GM21737 (cell line): ENCODE measurements around the gene TULP4.
"Not testable (repeated sequence)": the region's sequence is repeated elsewhere in the genome, so short reads cannot be mapped to it uniquely, and the experiment has no call there.

Source experiments
- ATAC-seq: cut with Tn5 transposase; IDR thresholded peaks from one replicate; pipeline ENCODE4 v1.9.1; 2021; ENCODE audit warnings: mild to moderate bottlenecking, moderate library complexity; ENCODE audit not compliant: unreplicated experiment

TULP4 gene

DNA sequence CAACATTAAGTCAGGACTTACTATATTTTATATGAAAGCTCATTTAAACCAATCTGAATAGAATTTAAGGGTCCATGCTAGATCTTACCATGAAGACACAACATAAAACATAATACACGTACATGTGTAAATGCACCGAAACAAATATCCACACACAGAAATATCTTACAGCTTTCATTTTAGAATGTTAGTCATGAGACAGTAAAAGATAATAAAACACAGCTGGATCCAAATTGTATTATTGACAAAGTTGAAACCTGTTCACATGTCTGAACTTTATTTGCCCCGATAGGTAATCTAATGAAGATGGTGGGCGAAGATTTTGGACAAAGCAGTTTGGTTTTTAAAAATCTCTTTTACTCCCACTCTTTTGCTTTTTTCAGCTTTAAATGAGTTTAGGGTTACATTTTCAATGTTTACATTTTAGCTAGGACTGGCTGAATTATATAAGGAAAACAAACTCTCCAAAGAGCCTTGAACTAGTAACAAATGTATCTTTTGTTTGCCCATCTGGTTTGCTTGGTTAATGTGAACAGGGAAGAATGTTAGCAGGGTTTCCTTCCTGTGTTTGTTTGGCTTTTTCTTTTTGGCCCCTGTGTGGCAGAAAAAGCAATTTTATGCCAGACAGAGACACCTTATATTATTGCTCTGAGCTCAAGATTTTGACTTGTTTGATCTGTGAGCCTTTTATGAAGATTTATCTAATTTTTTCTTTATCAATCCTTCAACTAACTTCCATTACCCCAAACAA, 242.5 kb downstream of the TULP4 start:
- ATAC-seq = no peak

DNA sequence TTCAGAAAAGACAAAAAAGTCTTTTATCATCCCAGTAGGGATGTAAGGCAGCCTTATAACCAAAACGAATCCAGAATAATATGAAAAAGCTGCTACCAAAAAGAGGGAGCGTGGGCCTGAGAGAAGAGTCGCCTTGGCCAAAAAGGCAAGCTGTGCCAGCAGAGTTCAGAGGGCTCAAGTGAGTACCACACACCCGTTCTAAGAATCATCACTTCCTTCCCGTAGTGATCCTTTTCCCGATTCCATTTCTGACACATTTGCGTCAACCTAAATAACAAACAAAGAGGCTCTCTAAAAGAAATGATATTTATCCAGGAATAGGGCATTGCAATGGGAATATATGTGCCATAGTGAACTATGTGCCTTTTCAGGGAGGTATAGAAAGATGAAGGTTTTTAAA, 243.8 kb downstream of the TULP4 start:
- no peak for ATAC-seq

DNA sequence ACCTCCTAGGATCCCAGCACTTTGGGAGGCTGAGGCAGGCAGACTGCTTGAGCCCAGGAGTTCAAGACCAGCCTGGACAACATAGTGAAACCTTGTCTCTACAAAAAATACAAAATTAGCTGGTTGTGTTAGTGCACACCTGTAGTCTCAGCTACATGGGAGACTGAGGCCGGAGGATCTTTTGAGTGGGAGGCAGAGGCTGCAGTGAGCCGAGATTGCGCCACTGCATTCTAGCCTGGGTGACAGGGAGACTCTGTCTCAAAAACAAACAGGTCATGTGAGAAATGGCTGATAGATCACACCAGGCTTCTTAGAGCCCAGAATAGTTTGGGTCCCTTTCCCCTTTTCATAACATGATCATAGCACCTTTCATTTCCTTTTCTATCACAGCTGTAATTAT, 244.8 kb downstream of the TULP4 start:
- not testable (repeated sequence) for ATAC-seq

DNA sequence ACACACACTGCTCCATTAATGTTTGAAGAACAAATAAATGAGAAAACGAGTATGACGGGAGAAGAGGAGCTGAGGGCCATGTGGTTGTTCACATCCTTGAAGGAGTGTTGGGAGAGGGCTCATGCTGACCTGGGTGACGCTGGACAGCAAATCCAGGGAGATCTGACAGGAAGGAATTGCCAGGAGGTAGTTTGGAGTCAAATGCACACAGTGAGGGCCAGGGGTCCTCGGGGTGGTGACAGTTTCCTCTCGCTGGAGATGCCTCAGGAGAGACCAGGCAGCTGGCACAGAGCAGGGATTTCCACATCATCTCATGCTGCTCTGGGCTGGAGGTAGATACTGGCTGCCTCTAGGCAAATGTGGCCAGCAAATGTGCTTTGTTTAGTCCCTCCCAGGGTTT, 245.7 kb downstream of the TULP4 start:
- no peak for ATAC-seq

DNA sequence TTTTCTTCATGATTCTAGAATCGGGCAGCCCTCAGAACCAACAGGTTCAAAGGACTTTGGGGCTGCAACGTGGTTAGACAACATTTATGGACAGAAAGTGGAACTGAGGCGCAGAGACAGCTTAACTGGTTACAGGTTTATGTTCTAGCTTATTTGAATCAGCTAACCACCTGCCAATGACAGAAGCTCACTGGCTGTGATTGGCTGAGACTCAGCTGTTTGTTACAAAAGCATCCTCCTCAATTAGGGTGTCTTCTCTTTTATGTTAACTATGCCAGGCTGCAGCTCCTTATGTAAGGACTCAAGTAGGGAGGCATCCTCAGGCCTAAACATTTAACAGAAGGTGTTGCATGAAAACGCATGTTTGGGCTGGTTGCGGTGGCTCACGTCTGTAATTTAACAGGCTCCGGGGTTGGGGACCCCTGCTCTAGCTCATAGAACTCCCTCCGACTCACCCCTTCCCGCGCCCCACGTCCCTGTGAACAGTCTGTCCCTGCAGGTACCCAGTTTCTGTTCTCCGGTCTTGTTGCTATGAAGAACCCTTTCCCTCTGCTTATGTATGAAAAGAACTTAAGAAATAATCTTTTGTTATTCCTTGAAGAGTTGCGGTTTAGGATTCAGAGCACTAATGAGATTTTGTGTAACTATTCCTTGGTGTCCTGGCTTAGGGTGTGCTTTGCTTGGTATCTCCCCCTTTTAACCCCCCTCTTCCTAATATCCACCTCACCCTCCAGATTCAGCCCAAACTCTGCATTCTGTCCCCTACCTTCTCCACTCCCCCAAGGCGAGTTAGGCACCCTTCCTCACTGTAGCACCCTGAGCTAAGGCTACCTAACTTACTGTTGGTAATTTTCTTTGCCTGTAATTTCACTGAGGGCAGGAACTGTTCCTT, 246.4 kb downstream of the TULP4 start:
- no peak for ATAC-seq

DNA sequence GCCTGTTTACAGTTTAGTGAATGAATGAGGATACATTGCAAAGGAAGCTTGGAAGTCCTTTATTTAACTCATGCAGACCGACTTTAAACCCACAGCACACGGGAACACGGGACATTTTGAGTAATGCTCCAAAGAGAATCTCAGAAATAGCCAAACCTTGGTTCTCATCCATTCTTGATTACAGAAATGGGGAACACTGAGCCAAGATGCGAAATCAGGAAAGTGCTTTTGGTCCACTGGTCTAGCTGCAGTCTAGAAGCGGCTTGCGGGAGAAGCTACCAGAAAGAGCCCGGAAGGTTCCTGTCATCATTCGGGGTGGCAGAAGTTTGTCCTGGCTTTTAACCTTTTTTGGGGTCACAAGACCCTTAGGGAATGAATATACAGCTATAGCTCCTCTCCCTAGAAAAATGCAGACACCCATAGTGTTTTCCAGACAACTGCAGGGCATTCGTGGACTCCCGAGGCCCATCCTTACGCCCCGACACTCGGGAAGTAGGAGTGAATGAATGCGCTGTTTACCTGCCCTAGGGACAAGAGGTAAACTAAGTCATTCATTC, 247.2 kb downstream of the TULP4 start:
- ATAC-seq = no peak

DNA sequence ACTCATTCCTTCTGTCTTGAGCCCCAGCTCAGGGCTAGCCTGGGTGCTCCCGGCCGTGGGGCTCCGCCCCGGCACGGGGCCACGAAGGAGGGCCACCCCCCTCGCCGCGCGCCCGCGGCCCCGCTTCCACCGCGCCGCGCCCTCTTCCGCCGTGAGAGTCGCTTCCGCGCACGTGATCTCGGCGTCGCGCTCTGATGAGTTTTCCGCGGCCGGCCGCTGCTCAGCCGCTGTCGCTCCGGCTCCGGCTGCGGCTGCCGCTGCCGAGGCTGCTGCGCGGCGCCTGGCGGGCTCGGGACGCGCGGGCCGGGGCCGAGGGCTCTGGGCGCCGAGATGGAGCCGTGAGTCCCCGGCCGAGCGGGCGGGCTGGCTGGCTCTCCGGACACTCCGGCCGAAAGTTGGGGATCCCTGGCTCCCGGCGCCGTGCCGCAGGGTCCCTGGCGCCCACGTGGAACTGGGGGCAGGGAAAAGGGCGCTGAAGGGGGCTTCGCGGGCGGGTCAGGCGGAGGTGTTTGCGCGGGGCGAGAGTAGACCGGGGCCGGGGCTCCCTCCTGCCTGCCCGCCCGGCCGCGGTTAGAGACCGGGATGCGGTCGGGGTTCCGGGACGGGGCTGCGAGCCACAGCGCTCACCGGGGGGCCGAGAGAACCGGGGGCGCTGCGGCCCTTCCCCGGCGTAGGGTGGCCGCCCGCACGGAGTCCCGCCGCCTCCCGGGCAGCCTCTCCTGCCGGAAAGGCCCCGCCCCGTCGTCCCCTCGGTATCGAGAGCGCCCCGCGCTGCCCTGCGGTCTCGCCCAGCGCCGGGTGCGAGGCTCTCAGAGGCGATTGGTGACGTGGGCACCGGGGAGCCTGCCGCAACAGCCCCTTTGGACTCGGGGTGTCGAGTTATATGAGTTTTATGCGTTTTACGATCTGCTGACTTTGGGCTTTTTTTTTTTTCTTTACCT, 247.9 kb downstream of the TULP4 start, which contains the start of gene TMEM181:
TSS of gene TMEM181 (plus strand) at position 197 of the 941 bp plus-strand sequence. CDS start at position 331, 134 bp downstream.
- peak; percentile 86 for ATAC-seq

DNA sequence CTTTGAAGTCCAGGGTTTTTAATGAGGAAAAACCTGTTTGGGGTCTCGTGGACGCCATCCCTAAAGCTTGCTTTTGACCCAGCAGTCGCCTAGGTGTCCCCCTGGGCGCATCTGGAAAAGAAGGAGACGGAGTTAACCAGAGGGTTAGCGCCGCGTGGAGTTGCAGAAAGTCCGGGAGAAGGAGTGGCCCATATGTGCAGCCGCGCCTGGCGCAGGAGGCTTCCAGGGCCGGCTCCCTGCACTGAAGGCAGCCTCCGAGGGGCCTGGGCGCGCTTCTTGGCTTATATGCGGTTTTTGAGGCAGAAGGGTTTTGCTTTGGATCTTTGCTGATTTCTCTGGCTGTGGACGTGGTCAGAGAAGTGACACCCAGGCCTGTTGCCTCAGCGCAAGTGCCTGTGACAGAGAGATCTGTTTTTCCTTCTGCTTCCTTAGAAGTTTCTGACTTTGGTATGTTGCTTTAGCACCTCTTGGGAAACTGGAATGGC, 248.6 kb downstream of the TULP4 start:
- no peak for ATAC-seq
